HCT116 (cell line): ENCODE data around the gene PNRC2. TPM values are rescaled to one million over a fixed set of nuclear protein-coding genes. Genes with fewer than 3 reads are reported as not detected.

ENCODE experiments used
- ATAC-seq: fragments of 200-7000 bp; cut with Tn5 transposase; 2 replicates; pipeline ENCODE4 v1.9.1; 2020; ENCODE audit warnings: mild to moderate bottlenecking, moderate library complexity
- BruUV-seq: library from RNA; stranded (reverse); fragments of 400-500 nt; replicated peaks from 2 replicates; lab custom pipeline; 2021; lab: Mats Ljungman, UMichigan
- CTCF ChIA-PET: fragments of 300-600 bp; sonication (Branson Sonifier 250); formaldehyde crosslinking; loops from one replicate; lab custom pipeline; 2021; ENCODE audit warnings: antibody characterized with exemption; lab: Charles Lee
- POLR2A ChIA-PET: fragments of 300-600, 350-600 bp; sonication (Branson Sonifier 250); formaldehyde crosslinking; loops from one replicate; lab custom pipeline; 2021; ENCODE audit warnings: antibody characterized with exemption; lab: Charles Lee
- RAD21 ChIA-PET, 2 experiments: fragments of 300-600 bp; sonication (Branson Sonifier 250); formaldehyde crosslinking; loops; one replicate each; lab custom pipeline; 2023; ENCODE audit warnings: low total read pairs in 2 of 2; ENCODE audit not compliant: uncharacterized antibody in 2 of 2, unreplicated experiment in 2 of 2, low non-redundant PET in 1 of 2; lab: Charles Lee
- DNase-seq: peaks from one replicate; pipeline ENCODE4 v3.0.0-alpha.2; 2010; ENCODE audit warnings: low read depth, low spot score
- H2AFZ ChIP-seq: fragments of 200-600 bp; shearing (Covaris generic), sonication (generic); 2 replicates; pipeline ENCODE4 v1.6.1; 2017; ENCODE audit warnings: low read depth, mixed run types, mixed read lengths, antibody characterized with exemption, low read length; ENCODE audit not compliant: poor library complexity, severe bottlenecking
- H3K27ac ChIP-seq: 2 replicates; pipeline ENCODE4 v1.5.1; 2012; ENCODE audit warnings: low read depth, low read length
- H3K27me3 ChIP-seq: fragments of 200-600 bp; sonication (generic); 2 replicates; pipeline ENCODE4 v1.6.1; 2016; ENCODE audit warnings: mixed run types, low read length, mixed read lengths; ENCODE audit not compliant: insufficient read depth
- H3K36me3 ChIP-seq, 2 experiments: fragments of 200-500 bp in 1 of 2; fragments of 200-600 bp in 1 of 2; sonication (Bioruptor generic) in 1 of 2; sonication (generic) in 1 of 2; 2 replicates each; pipeline versions ENCODE4 v1.5.1 to v1.6.1; 2014 to 2016; ENCODE audit warnings: low read length in 2 of 2, inconsistent platforms in 1 of 2, mixed read lengths in 1 of 2, mixed run types in 1 of 2; ENCODE audit not compliant: insufficient read depth in 2 of 2, control insufficient read depth in 1 of 2
- H3K4me1 ChIP-seq, 2 experiments: fragments of 200-600 bp in 1 of 2; sonication (generic) in 1 of 2; 2 replicates each; pipeline versions ENCODE4 v1.5.1 to v1.6.1; 2012 to 2017; ENCODE audit warnings: low read length in 2 of 2, inconsistent platforms in 1 of 2, mild to moderate bottlenecking in 1 of 2, mixed read lengths in 1 of 2, mixed run types in 1 of 2, moderate library complexity in 1 of 2; ENCODE audit not compliant: insufficient read depth in 2 of 2, control insufficient read depth in 1 of 2
- H3K4me2 ChIP-seq: fragments of 200-600 bp; sonication (generic); 2 replicates; pipeline ENCODE4 v1.6.1; 2017; ENCODE audit warnings: mixed run types, low read length, mixed read lengths
- H3K4me3 ChIP-seq, 2 experiments: fragments of 200-600 bp in 1 of 2; sonication (generic) in 1 of 2; replicated peaks in 1 of 2; 2 replicates each; pipeline ENCODE4 v1.5.1; 2011 to 2016; ENCODE audit warnings: low read length in 2 of 2, control low read depth in 1 of 2, low read depth in 1 of 2, mild to moderate bottlenecking in 1 of 2, mixed read lengths in 1 of 2, mixed run types in 1 of 2
- H3K79me2 ChIP-seq: fragments of 200-600 bp; sonication (generic); 2 replicates; pipeline ENCODE4 v1.6.1; 2017; ENCODE audit warnings: mild to moderate bottlenecking, mixed run types, low read length, moderate library complexity, mixed read lengths; ENCODE audit not compliant: insufficient read depth
- H3K9ac ChIP-seq: fragments of 200-600 bp; sonication (generic); 2 replicates; pipeline ENCODE4 v1.6.1; 2016; ENCODE audit warnings: low read length, mixed read lengths
- H3K9me2 ChIP-seq: fragments of 200-600 bp; sonication (generic), shearing (Covaris generic); 2 replicates; pipeline ENCODE4 v1.6.1; 2017; ENCODE audit warnings: mixed run types, mild to moderate bottlenecking, moderate library complexity; ENCODE audit not compliant: insufficient read depth
- H3K9me3 ChIP-seq, 2 experiments: fragments of 200-500 bp in 1 of 2; fragments of 200-600 bp in 1 of 2; sonication (Bioruptor generic) in 1 of 2; sonication (generic) in 1 of 2; 2 replicates each; pipeline ENCODE4 v1.6.1; 2014 to 2017; ENCODE audit warnings: low read length in 2 of 2, mixed read lengths in 2 of 2, inconsistent platforms in 1 of 2, low read depth in 1 of 2, mild to moderate bottlenecking in 1 of 2, mixed run types in 1 of 2, moderate library complexity in 1 of 2; ENCODE audit not compliant: control insufficient read depth in 1 of 2, insufficient read depth in 1 of 2
- H4K20me1 ChIP-seq: fragments of 200-600 bp; sonication (generic), shearing (Covaris generic); 2 replicates; pipeline ENCODE4 v1.6.1; 2017; ENCODE audit warnings: mixed run types, mild to moderate bottlenecking, moderate library complexity; ENCODE audit not compliant: insufficient read depth
- CBX3 ChIP-seq: IDR thresholded peaks from 2 replicates; pipeline ENCODE4 v1.6.1; 2012; ENCODE audit warnings: low read depth
- EGR1 ChIP-seq: IDR thresholded peaks from 2 replicates; pipeline ENCODE4 v1.6.1; 2012; ENCODE audit warnings: low read depth
- EZH2phosphoT487 ChIP-seq: fragments of 200-600 bp; IDR thresholded peaks from 2 replicates; pipeline ENCODE4 v1.6.1; 2018; ENCODE audit warnings: antibody characterized with exemption, borderline replicate concordance
- FOSL1 ChIP-seq: IDR thresholded peaks from 2 replicates; pipeline ENCODE4 v1.6.1; 2012; ENCODE audit warnings: low read depth
- POLR2AphosphoS5 ChIP-seq: IDR thresholded peaks from 2 replicates; pipeline ENCODE4 v1.6.1; 2011; ENCODE audit warnings: mild to moderate bottlenecking, low read depth, low read length, moderate library complexity
- RAD21 ChIP-seq: IDR thresholded peaks from 2 replicates; pipeline ENCODE4 v1.6.1; 2012; ENCODE audit warnings: low read depth, mild to moderate bottlenecking
- SRF ChIP-seq: IDR thresholded peaks from 2 replicates; pipeline ENCODE4 v1.6.1; 2012; ENCODE audit warnings: low read depth
- YY1 ChIP-seq: IDR thresholded peaks from 2 replicates; pipeline ENCODE4 v1.6.1; 2011; ENCODE audit warnings: low read length, low read depth, moderate library complexity, mild to moderate bottlenecking; ENCODE audit not compliant: insufficient replicate concordance; ENCODE audit errors: extremely low read depth
- ZNF274 ChIP-seq: fragments of 200-500 bp; sonication (Bioruptor generic); IDR thresholded peaks from 2 replicates; pipeline ENCODE4 v1.6.1; 2014; ENCODE audit warnings: mild to moderate bottlenecking, low read depth, low read length, inconsistent platforms
- intact Hi-C: fragments of 100-400 bp; cut with micrococcal nuclease; formaldehyde crosslinking; loops from 2 replicates; pipeline ENCODE4 v1.10.0; 2022
- total RNA-seq: library from RNA; stranded (reverse); gene quantifications from one replicate; pipeline ENCODE4 v1.2.1, GENCODE V29; 2021; ENCODE audit not compliant: unreplicated experiment
- TF ChIP-seq, protein P1 (sequence below): IDR thresholded peaks from 2 replicates; pipeline ENCODE4 v1.6.1; 2011; ENCODE audit warnings: mild to moderate bottlenecking, low read length, moderate library complexity; ENCODE audit not compliant: insufficient replicate concordance; ENCODE audit errors: extremely low read depth
- TF ChIP-seq, protein P2 (sequence below), 3 experiments: fragments of 200-600 bp in 1 of 3; sonication (generic) in 1 of 3; IDR thresholded peaks in 2 of 3; conservative IDR thresholded peaks in 1 of 3; 2 replicates each; pipeline ENCODE4 v1.5.1; 2012 to 2017; ENCODE audit warnings: low read depth in 2 of 3, low read length in 2 of 3, antibody characterized with exemption in 1 of 3, borderline replicate concordance in 1 of 3, control low read depth in 1 of 3, mild to moderate bottlenecking in 1 of 3, mixed read lengths in 1 of 3, mixed run types in 1 of 3, moderate library complexity in 1 of 3; ENCODE audit not compliant: insufficient read depth in 1 of 3
- TF ChIP-seq, protein P3 (sequence below): IDR thresholded peaks from 2 replicates; pipeline ENCODE4 v1.6.1; 2012; ENCODE audit warnings: low read depth
- TF ChIP-seq, protein P4 (sequence below): IDR thresholded peaks from 2 replicates; pipeline ENCODE4 v1.6.1; 2012
- TF ChIP-seq, protein P5 (sequence below): IDR thresholded peaks from 2 replicates; pipeline ENCODE4 v1.6.1; 2012

PNRC2 gene
- total RNA-seq, 1 experiment from 2014 or later, result 92.1 TPM

DNA sequence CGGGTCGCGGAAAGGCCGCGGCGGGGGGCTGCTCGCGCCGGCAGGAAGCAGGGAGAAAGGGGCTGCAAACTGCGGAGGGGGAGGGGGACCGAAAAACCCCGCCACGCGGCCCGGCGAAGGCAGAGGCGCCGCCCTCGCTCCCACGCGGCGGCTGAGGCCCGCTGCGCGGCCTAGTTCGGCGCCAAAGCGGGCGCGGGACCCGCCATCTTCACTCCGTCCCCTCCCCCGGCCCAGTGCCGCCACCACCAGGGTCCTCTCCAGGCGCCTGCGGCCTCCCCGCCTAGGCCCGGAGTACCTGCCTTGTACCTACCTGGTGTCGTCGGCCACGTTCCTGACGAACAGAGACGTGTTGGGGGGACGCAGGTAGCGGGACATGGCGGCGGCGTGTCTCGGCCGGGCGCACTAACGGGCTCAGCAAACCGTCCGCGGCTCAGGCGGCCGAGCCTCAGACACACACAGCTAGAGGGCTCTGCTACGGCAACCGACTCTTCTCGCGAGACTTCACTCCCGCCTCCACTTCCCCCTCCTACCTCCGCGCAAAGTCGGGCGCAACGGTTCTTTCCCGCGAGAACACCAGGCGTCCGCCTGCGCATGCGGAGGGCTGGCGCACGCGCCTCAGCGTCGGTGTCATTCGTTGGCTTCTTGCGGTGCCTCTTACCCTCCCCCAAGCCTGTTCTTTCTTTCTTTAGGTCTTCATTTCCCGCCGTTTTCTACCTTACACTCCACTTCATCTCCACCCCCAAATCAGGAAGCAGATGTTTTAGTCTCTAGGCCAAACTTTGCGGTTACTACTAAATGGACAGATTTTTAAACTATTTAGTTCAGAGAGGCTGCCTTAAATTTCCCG is 20.5 kb downstream of the PNRC2 start, which contains the start of gene SRSF10 (continued):
- TF ChIP-seq CBX3, result peak; percentile 31; the same call in 1 of the 2 replicates

DNA sequence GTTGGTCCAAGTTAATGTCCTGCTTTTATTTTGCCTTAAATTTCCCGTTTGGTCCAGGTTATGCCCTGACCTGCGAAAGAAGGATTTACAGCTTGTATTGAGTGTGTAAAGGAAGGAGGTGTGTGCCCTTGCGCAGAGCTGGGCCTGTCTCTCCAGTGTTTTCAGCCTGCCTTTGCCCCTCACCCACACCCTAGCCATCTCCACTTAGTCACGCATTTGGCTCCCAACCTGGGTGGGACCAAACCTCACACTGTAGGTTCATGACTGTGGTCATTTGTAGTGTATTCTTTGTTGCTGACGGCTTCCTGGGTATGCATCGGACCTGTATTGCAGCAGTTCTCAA is 21.1 kb downstream of the PNRC2 start:
- H3K36me3 ChIP-seq, result peaks cover 9 to 30% of the 10 kb centered on the region in 2 experiments; a peak in 3 of 4 replicates
- intact Hi-C loops, result no loop called here
- RAD21 ChIA-PET, result no interaction called here
- H3K9me3 ChIP-seq, result no peaks in the 10 kb centered on the region
- peak; percentile 76 for ATAC-seq
- H3K4me2 ChIP-seq, result peak overlapping the region; percentile 74
- POLR2A ChIA-PET, result interaction anchor here (0.7 to 1.4 kb wide), 4 partner anchors 12 to 47 kb away, joined by 3 to 5 read pairs (median 4); no protein-coding TSS in a partner anchor
- TSS peak; percentile 100 for BruUV-seq
- CTCF ChIA-PET, result interaction anchor here (1.5 kb wide), 1 partner anchor 31 kb away, joined by 3 read pairs; no protein-coding TSS in a partner anchor
- H3K27ac ChIP-seq, result peak overlapping the region; percentile 88
- H3K9ac ChIP-seq, result peak overlapping the region; percentile 77
- peaks cover 45% of the 10 kb centered on the region for H3K79me2 ChIP-seq
- no peaks in the 10 kb centered on the region for H3K9me2 ChIP-seq
- peak; percentile 75 for DNase-seq
- no peak overlapping the region for H2AFZ ChIP-seq
- H3K27me3 ChIP-seq, result no peaks in the 10 kb centered on the region
- H4K20me1 ChIP-seq, result peaks cover 34% of the 10 kb centered on the region; the same call in 1 of the 2 replicates
- H3K4me3 ChIP-seq, result peak overlapping the region; percentile 81 to 86
- H3K4me1 ChIP-seq, result peaks cover 15 to 36% of the 10 kb centered on the region in 2 experiments
- TF ChIP-seq YY1 (peak; percentile 8), EZH2phosphoT487 (no peak), CBX3 (peak; percentile 0; the same call in 1 of the 2 replicates), EGR1 (no peak), RAD21 (peak; percentile 24), SRF (no peak), FOSL1 (peak; percentile 40), ZNF274 (no peak), POLR2AphosphoS5 (no peak)
- TF ChIP-seq, protein P1, sequence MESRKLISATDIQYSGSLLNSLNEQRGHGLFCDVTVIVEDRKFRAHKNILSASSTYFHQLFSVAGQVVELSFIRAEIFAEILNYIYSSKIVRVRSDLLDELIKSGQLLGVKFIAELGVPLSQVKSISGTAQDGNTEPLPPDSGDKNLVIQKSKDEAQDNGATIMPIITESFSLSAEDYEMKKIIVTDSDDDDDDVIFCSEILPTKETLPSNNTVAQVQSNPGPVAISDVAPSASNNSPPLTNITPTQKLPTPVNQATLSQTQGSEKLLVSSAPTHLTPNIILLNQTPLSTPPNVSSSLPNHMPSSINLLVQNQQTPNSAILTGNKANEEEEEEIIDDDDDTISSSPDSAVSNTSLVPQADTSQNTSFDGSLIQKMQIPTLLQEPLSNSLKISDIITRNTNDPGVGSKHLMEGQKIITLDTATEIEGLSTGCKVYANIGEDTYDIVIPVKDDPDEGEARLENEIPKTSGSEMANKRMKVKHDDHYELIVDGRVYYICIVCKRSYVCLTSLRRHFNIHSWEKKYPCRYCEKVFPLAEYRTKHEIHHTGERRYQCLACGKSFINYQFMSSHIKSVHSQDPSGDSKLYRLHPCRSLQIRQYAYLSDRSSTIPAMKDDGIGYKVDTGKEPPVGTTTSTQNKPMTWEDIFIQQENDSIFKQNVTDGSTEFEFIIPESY, result no peak
- TF ChIP-seq, protein P2, sequence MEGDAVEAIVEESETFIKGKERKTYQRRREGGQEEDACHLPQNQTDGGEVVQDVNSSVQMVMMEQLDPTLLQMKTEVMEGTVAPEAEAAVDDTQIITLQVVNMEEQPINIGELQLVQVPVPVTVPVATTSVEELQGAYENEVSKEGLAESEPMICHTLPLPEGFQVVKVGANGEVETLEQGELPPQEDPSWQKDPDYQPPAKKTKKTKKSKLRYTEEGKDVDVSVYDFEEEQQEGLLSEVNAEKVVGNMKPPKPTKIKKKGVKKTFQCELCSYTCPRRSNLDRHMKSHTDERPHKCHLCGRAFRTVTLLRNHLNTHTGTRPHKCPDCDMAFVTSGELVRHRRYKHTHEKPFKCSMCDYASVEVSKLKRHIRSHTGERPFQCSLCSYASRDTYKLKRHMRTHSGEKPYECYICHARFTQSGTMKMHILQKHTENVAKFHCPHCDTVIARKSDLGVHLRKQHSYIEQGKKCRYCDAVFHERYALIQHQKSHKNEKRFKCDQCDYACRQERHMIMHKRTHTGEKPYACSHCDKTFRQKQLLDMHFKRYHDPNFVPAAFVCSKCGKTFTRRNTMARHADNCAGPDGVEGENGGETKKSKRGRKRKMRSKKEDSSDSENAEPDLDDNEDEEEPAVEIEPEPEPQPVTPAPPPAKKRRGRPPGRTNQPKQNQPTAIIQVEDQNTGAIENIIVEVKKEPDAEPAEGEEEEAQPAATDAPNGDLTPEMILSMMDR (IDR thresholded peaks at IDR 0.05 in 2 of 3, conservative IDR thresholded peaks at IDR 0.05 in 1 of 3; ENCODE audit: borderline replicate concordance in 1 of 3, insufficient read depth in 1 of 3, low read depth in 2 of 3, low read length in 2 of 3), result no peak
- TF ChIP-seq, protein P3, sequence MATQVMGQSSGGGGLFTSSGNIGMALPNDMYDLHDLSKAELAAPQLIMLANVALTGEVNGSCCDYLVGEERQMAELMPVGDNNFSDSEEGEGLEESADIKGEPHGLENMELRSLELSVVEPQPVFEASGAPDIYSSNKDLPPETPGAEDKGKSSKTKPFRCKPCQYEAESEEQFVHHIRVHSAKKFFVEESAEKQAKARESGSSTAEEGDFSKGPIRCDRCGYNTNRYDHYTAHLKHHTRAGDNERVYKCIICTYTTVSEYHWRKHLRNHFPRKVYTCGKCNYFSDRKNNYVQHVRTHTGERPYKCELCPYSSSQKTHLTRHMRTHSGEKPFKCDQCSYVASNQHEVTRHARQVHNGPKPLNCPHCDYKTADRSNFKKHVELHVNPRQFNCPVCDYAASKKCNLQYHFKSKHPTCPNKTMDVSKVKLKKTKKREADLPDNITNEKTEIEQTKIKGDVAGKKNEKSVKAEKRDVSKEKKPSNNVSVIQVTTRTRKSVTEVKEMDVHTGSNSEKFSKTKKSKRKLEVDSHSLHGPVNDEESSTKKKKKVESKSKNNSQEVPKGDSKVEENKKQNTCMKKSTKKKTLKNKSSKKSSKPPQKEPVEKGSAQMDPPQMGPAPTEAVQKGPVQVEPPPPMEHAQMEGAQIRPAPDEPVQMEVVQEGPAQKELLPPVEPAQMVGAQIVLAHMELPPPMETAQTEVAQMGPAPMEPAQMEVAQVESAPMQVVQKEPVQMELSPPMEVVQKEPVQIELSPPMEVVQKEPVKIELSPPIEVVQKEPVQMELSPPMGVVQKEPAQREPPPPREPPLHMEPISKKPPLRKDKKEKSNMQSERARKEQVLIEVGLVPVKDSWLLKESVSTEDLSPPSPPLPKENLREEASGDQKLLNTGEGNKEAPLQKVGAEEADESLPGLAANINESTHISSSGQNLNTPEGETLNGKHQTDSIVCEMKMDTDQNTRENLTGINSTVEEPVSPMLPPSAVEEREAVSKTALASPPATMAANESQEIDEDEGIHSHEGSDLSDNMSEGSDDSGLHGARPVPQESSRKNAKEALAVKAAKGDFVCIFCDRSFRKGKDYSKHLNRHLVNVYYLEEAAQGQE, result no peak
- TF ChIP-seq, protein P4, sequence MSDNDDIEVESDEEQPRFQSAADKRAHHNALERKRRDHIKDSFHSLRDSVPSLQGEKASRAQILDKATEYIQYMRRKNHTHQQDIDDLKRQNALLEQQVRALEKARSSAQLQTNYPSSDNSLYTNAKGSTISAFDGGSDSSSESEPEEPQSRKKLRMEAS, result no peak
- TF ChIP-seq, protein P5, sequence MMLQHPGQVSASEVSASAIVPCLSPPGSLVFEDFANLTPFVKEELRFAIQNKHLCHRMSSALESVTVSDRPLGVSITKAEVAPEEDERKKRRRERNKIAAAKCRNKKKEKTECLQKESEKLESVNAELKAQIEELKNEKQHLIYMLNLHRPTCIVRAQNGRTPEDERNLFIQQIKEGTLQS, result no peak
